ENCODE data around the gene ZNF808.
"Not testable (repeated sequence)": the region's sequence is repeated elsewhere in the genome, so short reads cannot be mapped to it uniquely, and the experiment has no call there.

The ZNF808 gene

GRCh38 chr19:52538815-52539214 lies 11.3 kb downstream of the ZNF808 start:
- H3K4me3 ChIP-seq (ENCODE audit: low read depth in 1 of 2, low read length in 2 of 2); H3K9ac ChIP-seq (ENCODE audit: low read length); H3K36me3 ChIP-seq (ENCODE audit: insufficient read depth, low read length); H3K9me3 ChIP-seq (ENCODE audit: low read length); H3K27me3 ChIP-seq (ENCODE audit: control insufficient read depth in 1 of 2, insufficient read depth in 2 of 2, low read length in 2 of 2); H3K27ac ChIP-seq (ENCODE audit: low read depth, low read length); H3K4me1 ChIP-seq (ENCODE audit: insufficient read depth, low read length): not testable (repeated sequence)

GRCh38 chr19:52541176-52541575 lies 13.7 kb downstream of the ZNF808 start:
- not testable (repeated sequence) for H3K9ac ChIP-seq (ENCODE audit: low read length); H3K27ac ChIP-seq (ENCODE audit: low read depth, low read length); H3K4me1 ChIP-seq (ENCODE audit: insufficient read depth, low read length); H3K4me3 ChIP-seq (ENCODE audit: low read depth in 1 of 2, low read length in 2 of 2); H3K36me3 ChIP-seq (ENCODE audit: insufficient read depth, low read length); H3K9me3 ChIP-seq (ENCODE audit: low read length); H3K27me3 ChIP-seq (ENCODE audit: control insufficient read depth in 1 of 2, insufficient read depth in 2 of 2, low read length in 2 of 2)

- H3K27ac ChIP-seq (ENCODE audit: low read depth, low read length): no peak overlapping the region
- no peaks in the 10 kb centered on the region for H3K27me3 ChIP-seq (ENCODE audit: control insufficient read depth in 1 of 2, insufficient read depth in 2 of 2, low read length in 2 of 2)
- H3K36me3 ChIP-seq (ENCODE audit: insufficient read depth, low read length): peaks cover 4% of the 10 kb centered on the region
- H3K9me3 ChIP-seq (ENCODE audit: low read length): no peaks in the 10 kb centered on the region
- H3K4me3 ChIP-seq (ENCODE audit: low read depth in 1 of 2, low read length in 2 of 2): no peak overlapping the region
- no peaks in the 10 kb centered on the region for H3K4me1 ChIP-seq (ENCODE audit: insufficient read depth, low read length)
- H3K9ac ChIP-seq (ENCODE audit: low read length): no peak overlapping the region
Measured at GRCh38 chr19:52541608-52542007, 14.1 kb downstream of the ZNF808 start.

GRCh38 chr19:52542541-52542940 lies 15.1 kb downstream of the ZNF808 start:
- not testable (repeated sequence) for H3K9me3 ChIP-seq (ENCODE audit: low read length); H3K4me1 ChIP-seq (ENCODE audit: insufficient read depth, low read length); H3K4me3 ChIP-seq (ENCODE audit: low read depth in 1 of 2, low read length in 2 of 2); H3K27me3 ChIP-seq (ENCODE audit: control insufficient read depth in 1 of 2, insufficient read depth in 2 of 2, low read length in 2 of 2); H3K27ac ChIP-seq (ENCODE audit: low read depth, low read length); H3K36me3 ChIP-seq (ENCODE audit: insufficient read depth, low read length); H3K9ac ChIP-seq (ENCODE audit: low read length)

- Histone ChIP-seq H3K9me3 (ENCODE audit: low read length) (no peaks in the 10 kb centered on the region), H3K4me3 (ENCODE audit: low read depth in 1 of 2, low read length in 2 of 2) (no peak overlapping the region), H3K9ac (ENCODE audit: low read length) (no peak overlapping the region), H3K4me1 (ENCODE audit: insufficient read depth, low read length) (no peaks in the 10 kb centered on the region), H3K36me3 (ENCODE audit: insufficient read depth, low read length) (peaks cover 11% of the 10 kb centered on the region), H3K27ac (ENCODE audit: low read depth, low read length) (no peak overlapping the region), H3K27me3 (ENCODE audit: control insufficient read depth in 1 of 2, insufficient read depth in 2 of 2, low read length in 2 of 2) (no peaks in the 10 kb centered on the region)
Measured at GRCh38 chr19:52542984-52543664, 15.7 kb downstream of the ZNF808 start.

GRCh38 chr19:52554216-52554971 lies 26.9 kb downstream of the ZNF808 start:
- Histone ChIP-seq H3K9ac (ENCODE audit: low read length) (no peak overlapping the region), H3K9me3 (ENCODE audit: low read length) (peaks cover 5% of the 10 kb centered on the region), H3K36me3 (ENCODE audit: insufficient read depth, low read length) (peaks cover 44% of the 10 kb centered on the region), H3K27me3 (ENCODE audit: control insufficient read depth in 1 of 2, insufficient read depth in 2 of 2, low read length in 2 of 2) (no peaks in the 10 kb centered on the region), H3K4me1 (ENCODE audit: insufficient read depth, low read length) (no peaks in the 10 kb centered on the region), H3K4me3 (ENCODE audit: low read depth in 1 of 2, low read length in 2 of 2) (peak overlapping the region in 1 of 2 donors; percentile 20), H3K27ac (ENCODE audit: low read depth, low read length) (no peak overlapping the region)

- Histone ChIP-seq H3K9ac (ENCODE audit: low read length) (no peak overlapping the region), H3K4me1 (ENCODE audit: insufficient read depth, low read length) (no peaks in the 10 kb centered on the region), H3K9me3 (ENCODE audit: low read length) (peaks cover 5% of the 10 kb centered on the region), H3K27ac (ENCODE audit: low read depth, low read length) (no peak overlapping the region), H3K27me3 (ENCODE audit: control insufficient read depth in 1 of 2, insufficient read depth in 2 of 2, low read length in 2 of 2) (no peaks in the 10 kb centered on the region), H3K36me3 (ENCODE audit: insufficient read depth, low read length) (peaks cover 32% of the 10 kb centered on the region), H3K4me3 (ENCODE audit: low read depth in 1 of 2, low read length in 2 of 2) (no peak overlapping the region)
Measured at GRCh38 chr19:52557231-52557995, 29.9 kb downstream of the ZNF808 start.

- not testable (repeated sequence) for H3K27me3 ChIP-seq (ENCODE audit: control insufficient read depth in 1 of 2, insufficient read depth in 2 of 2, low read length in 2 of 2); H3K9ac ChIP-seq (ENCODE audit: low read length); H3K9me3 ChIP-seq (ENCODE audit: low read length); H3K4me1 ChIP-seq (ENCODE audit: insufficient read depth, low read length); H3K27ac ChIP-seq (ENCODE audit: low read depth, low read length); H3K4me3 ChIP-seq (ENCODE audit: low read depth in 1 of 2, low read length in 2 of 2)
- peaks cover 21% of the 10 kb centered on the region for H3K36me3 ChIP-seq (ENCODE audit: insufficient read depth, low read length)
Measured at GRCh38 chr19:52558732-52559445, 31.4 kb downstream of the ZNF808 start.

- H3K36me3 ChIP-seq (ENCODE audit: insufficient read depth, low read length): not testable (repeated sequence)
Measured at GRCh38 chr19:52561611-52562010, 34.1 kb downstream of the ZNF808 start.

GRCh38 chr19:52566121-52566520 lies 38.7 kb downstream of the ZNF808 start:
- Histone ChIP-seq H3K4me1 (ENCODE audit: insufficient read depth, low read length) (peaks cover 7% of the 10 kb centered on the region), H3K9ac (ENCODE audit: low read length) (no peak overlapping the region), H3K27ac (ENCODE audit: low read depth, low read length) (no peak overlapping the region), H3K4me3 (ENCODE audit: low read depth in 1 of 2, low read length in 2 of 2) (no peak overlapping the region), H3K36me3 (ENCODE audit: insufficient read depth, low read length) (peaks cover 4% of the 10 kb centered on the region), H3K27me3 (ENCODE audit: control insufficient read depth in 1 of 2, insufficient read depth in 2 of 2, low read length in 2 of 2) (no peaks in the 10 kb centered on the region), H3K9me3 (ENCODE audit: low read length) (no peaks in the 10 kb centered on the region)

More at GRCh38 chr19:52561611-52562010, 34.1 kb downstream of the ZNF808 start:
- not testable (repeated sequence) for H3K9me3 ChIP-seq (ENCODE audit: low read length); H3K9ac ChIP-seq (ENCODE audit: low read length); H3K27me3 ChIP-seq (ENCODE audit: control insufficient read depth in 1 of 2, insufficient read depth in 2 of 2, low read length in 2 of 2); H3K27ac ChIP-seq (ENCODE audit: low read depth, low read length); H3K4me3 ChIP-seq (ENCODE audit: low read depth in 1 of 2, low read length in 2 of 2); H3K4me1 ChIP-seq (ENCODE audit: insufficient read depth, low read length)

- Histone ChIP-seq H3K27me3 (ENCODE audit: control insufficient read depth in 1 of 2, insufficient read depth in 2 of 2, low read length in 2 of 2) (no peaks in the 10 kb centered on the region), H3K9me3 (ENCODE audit: low read length) (no peaks in the 10 kb centered on the region), H3K4me1 (ENCODE audit: insufficient read depth, low read length) (peaks cover 9% of the 10 kb centered on the region), H3K27ac (ENCODE audit: low read depth, low read length) (no peak overlapping the region), H3K4me3 (ENCODE audit: low read depth in 1 of 2, low read length in 2 of 2) (no peak overlapping the region), H3K36me3 (ENCODE audit: insufficient read depth, low read length) (peaks cover 4% of the 10 kb centered on the region), H3K9ac (ENCODE audit: low read length) (no peak overlapping the region)
Measured at GRCh38 chr19:52566588-52566987, 39.1 kb downstream of the ZNF808 start.

All from muscle layer of colon (tissue), 2 donors.